PFSK-1 (cell line): ENCODE measurements around the gene CACNA1B.

Source experiments
- FOXP2 ChIP-seq: optimal IDR thresholded peaks from 2 replicates; pipeline ENCODE3; 2011; ENCODE audit warnings: borderline replicate concordance, control low read depth, inconsistent platforms; ENCODE audit not compliant: insufficient read depth; ENCODE audit errors: extremely low read length, extremely low read depth
- POLR2AphosphoS5 ChIP-seq: IDR thresholded peaks from 2 replicates; pipeline ENCODE4 v1.6.1; 2012; ENCODE audit warnings: low read depth, mild to moderate bottlenecking, control low read depth, low read length, moderate library complexity
- REST ChIP-seq, 2 experiments: IDR thresholded peaks; 2 replicates each; pipeline versions ENCODE4 v1.6.1 to v1.8.0; 2011 to 2012; ENCODE audit warnings: low read depth in 2 of 2, low read length in 2 of 2, control low read depth in 1 of 2, inconsistent platforms in 1 of 2, mild to moderate bottlenecking in 1 of 2, moderate library complexity in 1 of 2; ENCODE audit not compliant: insufficient read depth in 1 of 2
- SIN3A ChIP-seq: IDR thresholded peaks from 2 replicates; pipeline ENCODE4 v1.6.1; 2012; ENCODE audit warnings: mild to moderate bottlenecking, low read length, moderate library complexity, borderline replicate concordance; ENCODE audit not compliant: insufficient read depth
- TAF1 ChIP-seq: IDR thresholded peaks from 2 replicates; pipeline ENCODE4 v1.6.1; 2012; ENCODE audit warnings: low read length, control low read depth, borderline replicate concordance; ENCODE audit not compliant: insufficient read depth

The CACNA1B gene

GRCh38 chr9:137878146-137878941 lies 762 bp downstream of the CACNA1B start:
- no peak for TF ChIP-seq POLR2AphosphoS5
- peak; percentile 84 to 94 for TF ChIP-seq REST (IDR thresholded peaks at IDR 0.05; ENCODE audit: insufficient read depth in 1 of 2, low read depth in 2 of 2, low read length in 2 of 2)

GRCh38 chr9:137879052-137879451 lies 1.5 kb downstream of the CACNA1B start:
- TF ChIP-seq POLR2AphosphoS5: no peak
- TF ChIP-seq SIN3A: no peak
- TF ChIP-seq FOXP2: no peak
- no peak for TF ChIP-seq REST (IDR thresholded peaks at IDR 0.05; ENCODE audit: insufficient read depth in 1 of 2, low read depth in 2 of 2, low read length in 2 of 2)
- TF ChIP-seq TAF1: no peak

- TF ChIP-seq TAF1: no peak
- no peak for TF ChIP-seq SIN3A
- TF ChIP-seq POLR2AphosphoS5: no peak
- TF ChIP-seq REST (IDR thresholded peaks at IDR 0.05; ENCODE audit: insufficient read depth in 1 of 2, low read depth in 2 of 2, low read length in 2 of 2): no peak
- TF ChIP-seq FOXP2: no peak
Measured at GRCh38 chr9:137879566-137880150, 2.1 kb downstream of the CACNA1B start.

- no peak for TF ChIP-seq REST (IDR thresholded peaks at IDR 0.05; ENCODE audit: insufficient read depth in 1 of 2, low read depth in 2 of 2, low read length in 2 of 2)
- no peak for TF ChIP-seq FOXP2
- TF ChIP-seq SIN3A: no peak
- no peak for TF ChIP-seq TAF1
- no peak for TF ChIP-seq POLR2AphosphoS5
Measured at GRCh38 chr9:137880160-137880975, 2.8 kb downstream of the CACNA1B start.
